ENCODE measurements around the gene PRR5L.

The PRR5L gene

GRCh38 chr11:36443661-36444060 is 147.6 kb downstream of the PRR5L start:
- DNase-seq, result no peak

- no peak for DNase-seq
Observed at GRCh38 chr11:36446135-36446534, 150.0 kb downstream of the PRR5L start.

DNA sequence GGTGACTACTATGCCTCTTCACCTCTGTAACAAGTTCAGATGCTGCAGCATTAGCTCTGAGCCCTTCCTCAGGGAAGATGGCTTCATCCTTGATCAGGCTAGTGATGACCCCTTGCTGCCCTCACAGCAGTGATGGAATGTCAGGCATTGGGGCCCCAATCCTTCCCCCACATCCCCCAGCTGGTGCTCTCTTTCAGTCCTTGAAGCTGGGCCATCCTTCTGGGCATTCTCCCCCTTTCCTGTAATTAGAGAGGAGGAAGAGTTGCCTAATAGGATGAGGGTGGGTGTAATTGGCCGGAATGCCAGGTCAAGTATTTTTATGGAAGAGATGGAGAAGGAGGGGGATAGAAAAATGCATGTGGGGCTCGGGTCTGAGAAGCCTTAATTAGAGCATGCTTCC is 151.4 kb downstream of the PRR5L start:
- DNase-seq, result no peak

DNA sequence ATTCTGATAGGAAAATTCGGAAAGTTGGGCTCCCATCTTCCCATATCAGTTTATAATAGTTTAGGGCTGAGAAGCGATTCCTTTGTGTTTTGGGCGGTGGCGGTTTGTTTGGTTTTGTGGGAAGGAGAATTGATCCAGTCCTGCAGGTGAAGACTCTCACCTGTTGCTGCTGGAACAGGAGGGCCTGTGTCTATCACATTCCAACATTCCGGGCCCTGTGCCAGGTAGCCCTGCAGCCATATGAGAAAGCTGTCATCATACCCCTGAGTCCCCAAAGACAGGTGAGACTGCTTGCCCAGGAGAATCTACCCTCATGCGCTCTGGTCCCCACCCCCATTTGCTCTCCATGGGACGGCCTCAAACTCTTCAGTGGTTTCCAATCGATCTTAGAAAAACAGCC is 151.9 kb downstream of the PRR5L start:
- no peak for DNase-seq

GRCh38 chr11:36449561-36450096 is 153.5 kb downstream of the PRR5L start:
- no peak for DNase-seq

- DNase-seq, result no peak
Observed at GRCh38 chr11:36450110-36450572, 154.1 kb downstream of the PRR5L start.

GRCh38 chr11:36451045-36451444 is 155.0 kb downstream of the PRR5L start:
- no peak for DNase-seq

- no peak for DNase-seq
Observed at GRCh38 chr11:36451681-36452080, 155.6 kb downstream of the PRR5L start.

GRCh38 chr11:36452236-36452940 is 156.3 kb downstream of the PRR5L start:
- DNase-seq, result no peak

DNA sequence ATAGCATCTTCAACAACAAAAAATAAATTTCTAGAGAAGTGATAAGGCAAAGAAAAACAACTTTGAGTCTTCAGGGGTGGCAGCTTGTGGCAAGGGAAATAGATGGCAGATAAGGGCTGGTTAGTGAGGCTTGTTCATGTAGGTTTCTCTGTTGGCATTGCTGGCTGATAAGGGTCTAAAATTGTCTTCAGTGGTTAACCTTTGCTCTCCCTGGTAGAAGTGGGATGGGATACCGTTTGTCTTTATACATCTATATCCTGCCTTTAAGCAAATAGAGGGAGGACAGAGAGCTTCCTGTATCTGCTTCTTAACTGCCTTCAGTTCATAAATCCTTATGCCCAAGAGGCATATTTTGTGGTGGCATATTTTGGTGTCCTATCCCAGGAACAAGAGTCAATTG is 156.9 kb downstream of the PRR5L start:
- DNase-seq, result no peak

- DNase-seq, result no peak
Observed at GRCh38 chr11:36453678-36454077, 157.6 kb downstream of the PRR5L start.

DNA sequence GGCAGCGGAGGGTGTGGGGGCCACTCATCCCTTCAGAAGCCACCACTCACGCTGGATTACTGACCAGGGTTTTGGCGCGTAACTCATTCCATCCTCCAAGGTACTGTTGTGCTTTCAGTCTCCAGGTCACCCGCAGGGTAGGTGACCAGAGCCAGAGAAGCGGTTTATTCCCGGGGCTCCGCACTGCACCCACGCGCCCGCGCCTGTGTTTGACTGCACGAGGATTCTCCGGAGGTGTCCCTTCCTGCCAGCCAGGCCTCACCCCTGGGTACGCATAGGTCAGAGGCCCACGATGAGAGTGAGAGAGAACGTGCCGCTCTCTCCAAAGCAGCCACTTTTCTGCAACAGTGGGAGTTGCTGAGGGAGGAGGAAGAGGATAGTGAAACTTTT is 158.5 kb downstream of the PRR5L start:
- no peak for DNase-seq

DNA sequence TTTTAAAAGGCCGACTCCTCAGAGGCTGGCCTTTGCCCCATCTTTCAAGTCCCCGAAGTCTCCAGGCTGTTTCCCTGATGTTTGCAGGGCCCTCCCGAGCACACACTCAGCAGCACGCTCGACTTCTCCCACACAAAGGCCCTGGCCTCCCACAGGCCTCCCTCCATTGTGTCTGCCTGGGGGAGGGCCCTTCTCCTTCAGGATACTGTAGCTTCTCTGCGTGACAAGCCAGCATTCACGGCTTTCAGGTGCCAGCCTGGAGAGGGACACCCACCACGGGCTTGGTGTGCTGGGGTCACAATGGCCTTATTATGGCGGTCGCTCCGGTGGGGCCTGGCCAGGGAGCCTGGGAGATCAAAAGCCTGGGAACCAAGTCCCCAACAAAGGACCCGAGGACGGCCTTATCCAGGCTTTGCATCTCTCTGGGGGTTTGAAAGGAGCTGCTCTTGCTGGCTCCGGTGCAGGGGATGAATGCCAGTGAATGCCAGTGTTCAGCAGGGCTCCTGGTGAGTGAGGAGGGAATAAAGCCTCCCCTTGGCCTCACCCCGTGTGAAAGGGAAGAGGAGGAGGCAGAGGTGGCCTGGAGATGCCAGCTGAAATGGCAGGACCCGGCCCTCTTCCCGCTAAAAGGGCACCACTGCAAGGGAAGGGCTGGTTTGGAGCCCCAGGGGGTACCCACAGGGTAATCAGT is 159.0 kb downstream of the PRR5L start:
- DNase-seq, result no peak

DNA sequence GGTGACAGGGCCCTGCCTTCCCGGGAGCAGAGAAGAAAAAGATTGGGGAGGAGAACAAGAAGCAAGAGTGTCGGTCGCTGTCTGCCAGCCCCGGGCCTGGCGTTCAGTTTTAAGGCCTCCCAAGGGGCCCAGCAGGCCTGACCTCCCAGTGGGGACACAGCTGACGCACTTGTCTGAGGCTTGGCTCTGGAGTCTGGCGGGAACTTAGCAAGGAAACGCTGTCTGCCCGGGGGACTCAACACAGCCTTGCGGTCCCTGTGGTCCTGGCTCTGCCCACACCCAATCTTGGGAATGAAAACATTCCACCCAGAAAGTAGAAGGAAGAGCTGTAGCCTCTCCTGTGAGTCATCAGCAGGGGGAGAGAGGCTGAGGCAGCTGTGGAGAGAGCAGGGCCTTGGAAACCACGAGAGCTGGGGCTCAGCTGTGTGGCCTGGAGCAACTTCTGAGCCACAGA is 159.6 kb downstream of the PRR5L start:
- DNase-seq, result no peak

DNA sequence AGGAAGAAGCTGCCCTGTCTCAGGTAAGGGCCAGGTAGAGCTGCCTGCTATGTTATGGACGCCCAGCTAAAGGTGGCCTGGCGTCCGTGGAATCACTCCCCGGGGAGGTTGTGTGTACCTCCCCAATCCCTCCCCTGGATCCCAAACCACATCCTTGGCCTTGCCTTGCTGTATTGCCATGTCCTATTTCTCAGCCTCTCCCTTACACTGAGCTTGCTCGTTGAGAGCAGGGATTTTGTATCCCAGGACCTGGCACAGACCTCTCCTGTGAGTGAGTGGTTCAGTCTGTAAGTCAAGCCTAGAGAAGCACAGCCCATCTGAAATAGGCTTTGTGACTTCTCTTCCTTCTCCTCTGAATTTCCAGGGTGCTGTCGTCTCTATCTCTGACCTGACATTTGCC is 160.1 kb downstream of the PRR5L start:
- DNase-seq, result no peak

DNA sequence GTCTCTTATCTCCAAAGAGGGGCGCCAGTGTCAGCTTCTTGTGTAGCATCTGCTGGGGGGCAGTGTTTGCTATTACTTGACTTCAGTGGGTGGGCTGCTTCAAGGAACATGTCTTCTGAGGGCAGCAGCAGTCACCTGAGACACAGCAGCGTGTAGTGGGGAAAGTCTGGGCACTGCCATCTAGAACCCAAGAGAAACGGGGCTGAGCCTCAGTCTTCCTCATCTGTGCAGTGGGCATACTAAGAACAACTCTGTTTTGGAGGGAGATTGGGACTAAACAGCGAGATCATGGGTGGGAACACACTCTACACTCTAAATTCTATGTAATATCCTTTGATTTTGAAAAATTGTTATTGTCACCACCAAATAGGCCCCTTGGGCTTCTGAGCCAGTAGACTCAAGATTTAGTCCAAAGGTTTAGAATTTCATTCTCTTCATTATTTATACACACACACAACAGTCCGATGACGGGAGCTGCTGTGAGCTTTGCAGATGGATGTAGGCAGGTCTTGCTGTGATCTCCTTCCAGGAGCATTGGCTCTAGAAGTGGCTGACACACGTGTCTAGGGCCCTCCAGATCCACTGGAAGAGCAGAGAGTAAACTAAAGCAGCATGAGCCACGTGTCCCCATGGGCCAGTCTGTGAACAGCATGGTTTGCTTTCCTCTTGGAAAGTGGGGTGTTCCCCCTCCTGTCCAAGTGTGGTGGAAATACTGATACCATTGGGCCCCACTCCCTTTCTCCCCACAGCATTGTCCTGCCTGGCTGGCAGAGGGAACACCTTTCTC is 162.2 kb downstream of the PRR5L start:
- no peak for DNase-seq

DNA sequence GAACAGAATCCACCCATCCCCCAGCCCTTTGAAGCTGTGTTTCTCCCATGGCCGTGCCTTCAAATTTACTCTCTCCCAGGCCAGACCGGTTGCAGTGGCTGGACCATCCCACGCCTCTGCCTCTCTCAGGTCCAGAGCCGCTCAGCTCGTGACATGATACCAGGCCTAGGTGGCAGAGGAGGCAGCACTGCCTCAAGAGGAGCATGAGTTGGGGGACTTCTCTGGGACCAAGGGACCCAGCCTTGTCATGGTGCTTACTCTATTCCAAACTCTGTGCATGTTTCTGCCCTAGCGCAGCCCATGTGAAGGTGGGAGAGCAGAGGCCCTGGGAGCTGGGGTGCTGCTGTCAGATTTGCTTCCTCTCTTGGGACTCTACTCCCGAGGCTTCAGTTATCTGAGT is 163.0 kb downstream of the PRR5L start:
- no peak for DNase-seq

DNA sequence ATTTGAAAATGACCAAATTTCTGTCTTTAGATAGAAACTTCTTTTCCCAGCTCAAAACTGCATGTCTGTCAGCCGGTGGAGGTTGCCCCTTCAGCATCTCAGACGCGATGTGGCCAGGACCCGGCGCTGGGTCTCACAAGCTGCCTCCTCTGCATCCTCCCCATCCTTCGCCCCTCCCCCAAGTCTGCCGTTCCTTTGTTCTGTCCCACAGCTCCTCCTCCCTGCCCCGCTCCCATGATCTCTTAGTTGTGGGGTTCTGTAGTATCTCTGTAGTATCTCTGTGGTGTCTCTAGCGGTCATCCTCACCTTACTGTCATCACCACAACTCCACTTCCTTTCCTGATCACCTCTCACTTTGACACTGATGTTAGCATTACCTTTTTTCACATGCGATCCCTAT is 164.1 kb downstream of the PRR5L start:
- DNase-seq, result no peak

DNA sequence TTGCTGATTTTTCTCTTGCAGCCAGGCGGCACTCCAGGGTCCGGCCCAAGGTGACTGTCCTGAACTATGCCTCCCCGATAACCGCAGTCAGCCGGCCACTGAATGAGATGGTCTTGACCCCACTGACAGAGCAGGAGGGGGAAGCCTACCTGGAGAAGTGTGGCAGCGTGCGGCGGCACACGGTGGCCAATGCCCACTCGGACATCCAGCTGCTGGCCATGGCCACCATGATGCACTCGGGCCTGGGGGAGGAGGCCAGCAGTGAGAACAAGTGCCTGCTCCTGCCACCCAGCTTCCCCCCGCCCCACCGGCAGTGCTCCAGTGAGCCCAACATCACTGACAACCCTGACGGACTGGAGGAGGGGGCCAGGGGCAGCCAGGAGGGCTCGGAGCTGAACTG is 166.2 kb downstream of the PRR5L start:
- no peak for DNase-seq

DNA sequence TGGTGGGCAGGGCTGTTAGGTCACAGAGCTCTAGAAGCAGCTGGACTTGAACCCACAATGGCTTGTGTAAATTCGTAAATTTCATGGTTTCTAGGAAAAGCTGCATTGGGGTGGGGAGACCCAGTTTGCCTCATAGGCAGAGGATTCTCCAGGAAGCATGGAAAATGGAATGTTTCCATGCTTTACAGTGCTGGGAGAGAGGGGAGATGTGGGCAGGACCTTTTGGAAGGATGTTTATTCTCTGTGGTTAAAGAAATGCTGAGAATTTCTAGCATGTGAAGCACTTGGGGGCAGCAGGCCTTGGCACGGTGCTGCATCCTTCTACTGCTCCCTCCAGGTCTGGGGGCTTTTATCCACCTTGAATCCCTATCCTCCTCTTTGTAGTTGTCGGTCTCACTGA is 167.7 kb downstream of the PRR5L start:
- DNase-seq, result no peak

DNA sequence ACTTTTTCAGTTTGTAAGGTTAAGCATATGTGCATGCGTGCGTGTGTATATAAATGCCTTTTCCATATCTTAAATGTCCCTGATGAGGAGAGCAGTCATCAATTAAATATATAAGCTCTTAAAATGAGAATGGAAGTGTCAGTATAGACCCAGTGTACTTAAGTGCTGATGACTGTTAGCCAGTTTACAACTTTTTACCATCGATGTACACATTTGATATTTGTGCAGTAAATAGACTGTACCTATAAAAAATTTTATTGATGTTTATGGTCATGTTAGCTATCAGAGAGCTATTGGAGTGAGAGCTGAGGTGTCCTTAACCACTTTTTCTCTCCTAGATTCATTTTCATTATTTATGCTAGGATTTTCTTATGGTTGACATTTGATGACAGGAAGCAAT is 168.6 kb downstream of the PRR5L start:
- DNase-seq, result no peak

DNA sequence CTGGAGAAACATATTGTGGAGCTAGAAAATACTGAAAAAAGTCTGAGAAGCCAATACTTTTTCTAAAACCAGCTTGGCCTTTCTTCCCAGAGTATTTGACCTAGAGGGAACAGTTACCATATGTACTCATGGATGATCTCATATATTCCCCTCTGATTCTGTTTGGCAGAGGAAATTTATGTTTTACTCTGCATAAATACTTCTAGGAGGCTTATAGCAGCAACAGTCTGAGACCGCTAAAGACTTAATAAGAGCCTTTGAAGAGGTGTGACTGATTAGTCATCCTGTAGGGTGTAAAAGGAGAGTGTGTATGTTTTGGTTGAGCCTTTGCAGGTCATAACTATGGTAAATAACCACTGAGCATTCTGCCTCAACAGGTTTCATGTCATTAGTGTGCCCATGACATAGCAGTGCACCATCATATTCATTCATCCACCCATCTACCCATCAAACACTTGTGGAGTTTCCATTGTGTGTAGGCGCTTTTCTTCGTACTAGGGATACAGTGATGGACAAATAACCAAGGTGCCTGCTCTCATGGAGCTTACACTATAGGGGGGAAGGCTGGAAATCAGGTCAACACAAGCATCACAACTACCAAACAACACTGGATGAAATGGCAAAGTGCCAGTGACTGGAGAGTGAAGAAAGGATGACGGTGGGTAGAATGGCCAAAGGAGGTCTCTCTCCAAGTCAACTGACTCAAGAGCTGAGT is 169.5 kb downstream of the PRR5L start:
- no peak for DNase-seq

GRCh38 chr11:36467012-36467411 is 170.9 kb downstream of the PRR5L start:
- no peak for DNase-seq
